LNCaP clone FGC (cell line): ENCODE data around the gene KRTAP12-1.
A peak's percentile ranks its signal among the peaks of the same experiment; 100 is the strongest.

Experiments
- DNase-seq: peaks from one replicate; pipeline ENCODE4 v3.0.0-alpha.2; 2011; ENCODE audit warnings: low read depth
- H3K4me3 ChIP-seq: 2 replicates; pipeline ENCODE4 v1.5.1; 2011; ENCODE audit warnings: mild to moderate bottlenecking, low read depth, low read length, control low read depth
- CTCF ChIP-seq: IDR thresholded peaks from 2 replicates; pipeline ENCODE4 v1.5.1; 2012; ENCODE audit warnings: mild to moderate bottlenecking; ENCODE audit not compliant: control insufficient read depth, insufficient read depth; ENCODE audit errors: extremely low read depth

The KRTAP12-1 gene

DNA sequence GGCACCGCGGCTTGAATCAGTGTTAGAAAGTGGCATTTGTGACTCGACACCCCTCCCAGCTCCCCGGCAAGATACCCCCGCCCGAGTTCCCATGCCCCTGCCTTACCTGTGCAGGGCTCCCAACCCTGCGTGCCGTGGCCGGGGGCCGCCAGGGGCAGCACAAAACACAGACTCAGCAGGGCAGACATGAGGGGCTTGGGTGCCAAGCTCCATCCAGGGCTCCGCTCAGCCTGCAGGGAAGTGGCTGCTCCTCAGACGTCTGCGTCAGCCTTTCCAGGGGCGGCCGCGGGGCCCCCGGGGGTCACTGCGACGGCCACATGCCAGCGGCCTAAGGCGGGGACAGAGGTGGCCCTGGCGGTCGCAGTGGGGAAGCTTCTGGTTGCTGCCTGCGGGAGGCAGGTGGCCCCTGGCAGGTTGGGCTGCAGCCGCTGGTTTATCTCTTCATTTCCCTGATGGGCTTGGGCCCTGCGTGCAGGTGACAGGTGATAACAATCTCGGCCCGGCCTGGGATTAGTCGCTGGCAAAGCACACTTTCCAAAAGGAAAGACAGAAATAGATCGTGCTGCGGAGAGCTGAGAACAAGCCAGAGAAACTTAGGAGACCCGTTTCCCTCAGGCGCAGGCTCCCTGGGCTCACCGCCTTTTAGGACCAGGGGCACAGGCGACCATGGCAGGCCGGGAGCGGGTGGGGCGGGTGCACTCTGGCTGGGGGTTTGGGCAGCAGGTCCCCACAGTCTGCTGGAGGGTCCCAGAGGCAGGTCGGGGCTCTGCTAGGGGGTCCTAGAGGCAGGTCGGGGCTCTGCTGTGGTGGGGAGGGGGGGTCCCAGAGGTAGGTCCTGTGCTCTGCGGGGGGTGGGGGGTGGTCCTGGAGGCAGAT, 29.6 kb upstream of the KRTAP12-1 start, which contains the start of gene TSPEAR:
TSS of gene TSPEAR (minus strand) at position 246 of the 876 bp plus-strand sequence. CDS start at position 188, 58 bp downstream.
- TF ChIP-seq CTCF = no peak
- peak; percentile 58 for DNase-seq
- H3K4me3 ChIP-seq = no peak within 1 kb of the TSS

DNA sequence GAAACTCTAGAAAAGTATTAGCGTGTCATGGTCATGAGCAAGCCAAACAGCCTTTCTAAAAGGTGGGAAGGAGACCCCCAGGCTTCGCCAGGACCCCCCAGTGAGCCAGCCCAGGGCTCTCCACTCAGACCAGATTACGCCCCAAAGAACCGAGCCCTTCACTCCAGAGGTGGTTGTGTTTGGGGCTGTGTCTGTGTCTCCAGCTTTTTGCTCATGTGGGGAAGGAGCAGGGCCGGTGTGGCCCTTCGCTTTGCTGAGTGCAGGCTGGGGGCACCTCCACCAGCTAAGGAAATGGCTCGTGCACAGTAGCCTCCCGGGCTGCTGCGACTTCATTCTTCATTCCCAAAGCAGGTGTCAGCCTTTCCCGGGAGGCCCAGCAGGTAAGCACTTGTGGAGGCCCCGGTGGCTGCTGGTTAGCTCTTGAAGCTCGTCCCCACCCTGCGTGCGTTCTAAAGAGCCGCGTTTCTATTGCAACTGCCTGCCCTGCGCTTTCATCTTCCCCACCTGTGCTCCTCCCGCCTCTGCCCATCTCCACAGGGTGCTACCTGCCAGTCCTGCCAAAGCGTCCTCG, 28.9 kb upstream of the KRTAP12-1 start:
- TF ChIP-seq CTCF = no peak
- no peak for DNase-seq
- no peak overlapping the region for H3K4me3 ChIP-seq

DNA sequence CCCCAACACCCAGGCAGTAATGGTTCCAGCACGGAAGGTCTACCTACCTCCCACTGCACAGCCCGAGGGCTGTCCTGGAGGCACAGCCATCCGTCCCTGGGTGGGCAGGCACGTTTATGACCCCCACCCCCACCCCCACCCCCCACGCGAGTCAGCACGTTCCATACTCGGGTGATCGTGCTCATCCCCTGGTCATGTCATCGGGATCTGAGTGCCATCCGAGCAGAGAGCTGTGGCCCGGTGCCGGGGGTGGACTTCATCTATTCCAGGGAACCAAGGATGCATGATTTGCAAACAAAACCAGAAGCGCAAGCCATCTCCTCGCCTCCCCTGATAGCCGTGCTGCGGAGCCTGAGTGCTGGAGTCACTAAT, 28.3 kb upstream of the KRTAP12-1 start:
- DNase-seq = no peak
- TF ChIP-seq CTCF = no peak
- H3K4me3 ChIP-seq = no peak overlapping the region

DNA sequence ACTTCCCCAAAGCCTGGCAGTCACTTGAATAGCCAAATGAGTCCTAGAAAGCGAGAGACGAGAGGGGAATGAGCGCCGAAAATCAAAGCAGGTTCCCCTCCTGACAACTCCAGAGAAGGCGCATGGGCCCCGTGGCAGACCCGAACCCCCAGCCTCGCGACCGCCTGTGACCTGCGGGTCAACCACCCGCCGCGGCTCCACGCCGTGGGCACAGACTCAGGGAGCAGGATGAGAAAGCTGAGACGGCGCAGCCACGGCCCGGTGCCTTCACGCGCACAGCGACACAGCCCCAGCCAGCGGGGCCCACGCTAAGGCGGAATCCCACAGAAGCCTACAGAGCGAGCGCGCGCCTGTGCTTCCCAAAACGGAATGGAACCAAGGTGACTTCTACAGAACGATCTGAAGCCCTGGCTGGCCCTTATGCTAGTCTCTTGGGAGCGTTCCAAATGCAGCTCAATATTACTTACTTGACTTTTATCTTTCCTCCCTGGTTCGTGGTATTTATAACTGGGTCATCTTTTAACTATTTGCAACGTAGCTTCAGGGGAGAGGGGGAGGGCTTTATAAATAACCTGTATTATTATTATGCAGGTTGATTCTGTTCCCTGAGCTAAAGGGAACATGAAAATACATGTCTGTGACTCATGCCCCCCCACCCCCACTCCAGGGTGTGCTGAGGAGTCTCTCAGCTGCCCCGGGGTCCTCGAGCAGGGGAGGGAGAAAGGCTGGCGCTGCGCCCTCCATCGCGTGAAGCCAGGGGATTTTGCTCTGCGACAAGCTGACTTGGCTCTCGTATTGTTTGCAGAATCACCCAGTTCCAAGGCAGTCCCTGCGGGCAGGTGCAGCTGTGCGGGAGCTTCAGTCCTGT, 27.7 kb upstream of the KRTAP12-1 start:
- no peak overlapping the region for H3K4me3 ChIP-seq
- no peak for DNase-seq
- no peak for TF ChIP-seq CTCF

- TF ChIP-seq CTCF = no peak
- no peak overlapping the region for H3K4me3 ChIP-seq
- DNase-seq = no peak
Measured at GRCh38 chr21:44708866-44709425, 27.0 kb upstream of the KRTAP12-1 start.

DNA sequence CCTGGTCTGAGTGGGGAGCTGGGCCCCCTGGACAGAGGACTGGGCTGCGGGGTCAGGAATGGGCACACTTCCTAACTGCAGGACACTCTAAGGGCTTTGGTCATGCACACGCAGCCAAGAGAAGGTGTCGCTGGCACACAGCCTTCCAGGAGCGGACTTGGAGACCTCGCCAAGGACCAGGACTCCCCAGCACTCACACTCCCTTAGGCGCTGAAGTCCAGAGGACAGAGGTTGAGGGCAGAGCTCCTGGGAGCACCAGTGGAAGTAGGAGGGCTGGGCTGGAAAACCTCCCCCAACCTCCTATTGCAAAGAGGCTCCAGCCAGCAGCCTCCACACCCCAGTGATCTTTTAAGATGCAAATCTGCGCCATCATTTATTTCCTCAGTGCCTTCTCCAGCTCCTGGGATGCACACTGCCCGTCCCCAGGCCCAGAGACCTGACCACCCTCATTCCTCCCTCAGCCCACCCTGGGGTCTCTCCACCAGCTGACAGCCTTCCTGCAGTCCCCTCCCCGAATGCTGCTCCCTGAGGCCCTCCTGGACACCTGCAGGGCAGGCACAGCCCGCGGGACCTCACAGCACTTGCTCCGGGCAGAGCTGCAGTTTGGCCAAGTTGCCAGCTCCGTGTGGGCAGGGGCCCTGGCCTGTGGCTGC, 26.4 kb upstream of the KRTAP12-1 start:
- no peak for DNase-seq
- TF ChIP-seq CTCF = no peak
- H3K4me3 ChIP-seq = no peak overlapping the region
